Embryonic facial prominence (tissue), 1 donor: ENCODE data around the gene B4GAT1.
"Not testable (repeated sequence)": the region's sequence is repeated elsewhere in the genome, so short reads cannot be mapped to it uniquely, and the experiment has no call there.

Experiments
- DNase-seq: peaks from one replicate; pipeline ENCODE4 v3.0.0-alpha.2; 2016; ENCODE audit errors: extremely low spot score

B4GAT1 gene

DNA sequence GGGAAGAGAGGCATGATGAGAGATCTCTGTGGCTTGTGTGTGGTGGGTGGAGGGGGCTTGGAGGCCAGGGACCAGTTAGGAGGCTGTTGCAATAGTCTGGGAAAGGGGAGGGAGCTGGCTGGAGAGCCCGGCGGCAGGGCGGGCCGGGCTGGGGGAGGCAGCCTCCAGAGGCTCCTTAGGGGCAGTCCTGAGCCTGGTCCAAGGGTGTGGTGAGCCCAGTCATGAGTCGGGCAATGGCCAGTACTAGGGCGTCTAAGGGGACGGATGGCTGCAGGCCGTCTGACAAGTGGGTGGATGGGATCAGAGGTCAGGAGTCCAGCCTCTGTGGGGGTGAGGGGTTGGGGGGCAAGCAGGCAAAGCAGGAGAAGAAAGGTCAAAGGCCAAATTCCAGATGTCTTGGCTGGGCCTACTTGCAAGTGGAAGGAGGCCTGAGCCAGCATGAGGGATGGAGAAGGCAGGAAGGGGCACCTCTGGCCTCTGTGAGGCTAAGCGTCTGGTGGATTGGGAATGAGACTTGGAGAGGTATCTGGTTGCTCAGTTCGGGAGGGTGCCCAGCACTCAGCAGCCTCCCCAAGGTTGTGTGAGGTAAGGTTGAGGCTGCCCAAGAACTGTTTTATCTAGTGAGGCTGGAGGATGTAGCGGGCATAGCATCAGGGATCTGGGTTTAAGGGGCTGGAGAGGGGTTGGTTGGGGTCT lies 24.5 kb downstream of the B4GAT1 start:
- DNase-seq = no peak

DNA sequence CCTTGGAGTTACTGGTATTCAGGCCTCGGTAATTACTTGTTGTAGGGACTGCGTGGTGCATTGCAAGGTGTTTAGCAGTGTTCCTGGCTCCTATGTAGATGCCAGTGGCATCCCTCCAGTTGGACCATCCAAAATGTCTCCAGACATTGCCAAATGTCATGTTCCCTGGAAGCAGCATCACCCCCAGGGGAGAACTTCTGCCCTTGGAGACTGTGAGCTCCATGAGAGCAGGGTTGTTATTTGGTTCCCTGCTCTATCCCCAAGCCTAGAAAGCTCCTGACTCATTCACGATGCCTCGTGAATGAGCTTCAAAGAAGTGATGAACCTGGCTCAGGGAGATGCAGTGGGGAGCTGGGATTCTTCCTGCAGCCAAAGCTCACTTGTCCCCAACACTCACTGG lies 25.8 kb downstream of the B4GAT1 start:
- no peak for DNase-seq

DNA sequence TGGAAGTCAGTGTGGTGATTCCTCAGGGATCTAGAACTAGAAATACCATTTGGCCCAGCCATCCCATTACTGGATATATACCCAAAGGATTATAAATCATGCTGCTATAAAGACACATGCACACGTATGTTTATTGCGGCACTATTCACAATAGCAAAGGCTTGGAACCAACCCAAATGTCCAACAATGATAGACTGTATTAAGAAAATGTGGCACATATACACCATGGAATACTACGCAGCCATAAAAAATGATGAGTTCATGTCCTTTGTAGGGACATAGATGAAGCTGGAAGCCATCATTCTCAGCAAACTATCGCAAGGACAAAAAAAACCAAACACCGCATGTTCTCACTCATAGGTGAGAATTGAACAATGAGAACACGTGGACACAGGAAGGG lies 26.7 kb downstream of the B4GAT1 start:
- DNase-seq = not testable (repeated sequence)

DNA sequence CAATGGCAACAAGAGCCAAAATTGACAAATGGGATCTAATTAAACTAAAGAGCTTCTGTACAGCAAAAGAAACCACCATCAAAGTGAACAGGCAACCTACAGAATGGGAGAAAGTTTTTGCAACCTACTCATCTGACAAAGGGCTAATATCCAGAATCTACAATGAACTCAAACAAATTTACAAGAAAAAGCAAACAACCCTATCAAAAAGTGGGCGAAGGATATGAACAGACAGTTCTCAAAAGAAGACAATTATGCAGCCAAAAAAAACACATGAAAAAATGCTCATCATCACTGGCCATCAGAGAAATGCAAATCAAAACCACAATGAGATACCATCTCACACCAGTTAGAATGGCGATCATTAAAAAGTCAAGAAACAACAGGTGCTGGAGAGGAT lies 27.1 kb downstream of the B4GAT1 start:
- not testable (repeated sequence) for DNase-seq

DNA sequence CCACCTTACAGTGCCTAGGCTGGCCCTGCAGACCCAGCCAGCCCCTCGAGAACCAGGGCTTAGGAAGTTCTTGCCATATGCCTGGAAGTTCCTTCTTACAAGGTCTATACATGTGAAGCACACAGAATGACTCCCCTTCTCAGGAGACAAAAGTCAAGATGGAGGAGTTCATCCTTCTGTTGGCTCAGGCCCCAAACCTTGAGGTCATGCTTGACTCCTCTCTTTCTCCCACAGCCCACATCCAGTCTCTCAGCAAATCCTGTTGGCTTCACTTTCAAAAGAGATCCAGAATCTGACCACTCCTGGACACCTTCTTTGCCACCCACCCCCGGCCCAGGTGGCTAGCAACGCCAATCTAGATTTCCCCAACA lies 28.8 kb downstream of the B4GAT1 start:
- DNase-seq = no peak

DNA sequence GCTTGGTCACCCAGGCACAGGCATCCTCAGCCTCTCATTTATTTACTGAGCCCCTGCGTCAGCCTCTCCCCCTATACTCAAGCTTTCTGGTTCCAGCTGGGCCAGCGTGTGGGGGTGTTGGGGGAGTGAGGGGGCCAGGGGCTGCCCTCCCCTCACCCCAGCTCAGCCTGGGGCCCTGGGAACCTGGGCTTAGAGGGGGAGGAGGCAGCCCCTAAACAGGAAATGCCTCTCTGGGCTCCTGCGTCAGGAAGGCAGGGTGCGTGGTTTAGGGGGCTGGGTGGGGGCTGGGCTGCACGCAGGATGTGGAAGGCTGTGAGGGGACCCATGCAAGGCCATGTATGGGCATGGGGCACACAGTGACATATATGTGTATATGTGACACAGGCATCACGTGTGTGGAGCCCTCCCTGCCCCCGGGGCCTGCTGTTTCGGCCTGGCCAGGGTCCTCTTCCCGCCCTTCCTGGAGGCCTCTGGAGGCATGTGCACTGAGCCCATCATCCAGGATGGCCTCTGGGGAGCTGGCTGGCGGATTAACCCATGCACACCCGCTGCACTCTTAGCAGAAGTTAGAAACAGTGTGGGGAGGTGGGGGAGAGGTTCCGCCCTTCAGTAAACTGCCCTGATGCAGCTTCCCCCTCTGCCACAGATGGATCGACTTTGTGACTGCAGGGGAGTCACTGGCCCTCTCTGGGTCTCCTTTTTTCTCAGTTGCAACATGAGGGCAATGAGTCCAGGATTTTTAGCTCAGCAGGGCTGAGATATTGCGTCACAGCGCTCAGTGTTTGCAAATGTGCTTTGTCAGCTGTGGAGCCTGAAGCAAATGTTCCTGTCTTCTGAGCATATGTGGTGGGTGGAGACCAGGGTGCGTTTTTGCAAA lies 29.5 kb downstream of the B4GAT1 start:
- peak; percentile 38 for DNase-seq

DNA sequence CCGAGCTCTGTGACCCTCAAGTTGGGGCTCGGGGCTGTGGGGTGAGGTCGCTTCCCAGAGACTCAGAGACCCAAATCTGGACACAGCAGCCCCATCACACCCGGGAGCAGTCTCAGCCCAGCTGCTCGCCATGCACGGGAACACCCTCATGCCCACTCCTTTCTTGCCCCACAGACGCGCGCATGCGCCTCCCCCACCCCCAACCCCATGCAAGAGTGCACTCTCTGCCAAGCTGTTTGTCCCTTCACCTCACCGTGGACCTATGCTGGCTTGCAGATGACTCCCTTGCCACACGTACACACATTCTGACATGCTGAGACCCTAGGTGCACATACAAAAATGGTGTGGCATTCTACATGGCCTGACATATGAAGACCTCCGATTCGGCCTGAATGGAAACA lies 30.1 kb downstream of the B4GAT1 start:
- DNase-seq = no peak

DNA sequence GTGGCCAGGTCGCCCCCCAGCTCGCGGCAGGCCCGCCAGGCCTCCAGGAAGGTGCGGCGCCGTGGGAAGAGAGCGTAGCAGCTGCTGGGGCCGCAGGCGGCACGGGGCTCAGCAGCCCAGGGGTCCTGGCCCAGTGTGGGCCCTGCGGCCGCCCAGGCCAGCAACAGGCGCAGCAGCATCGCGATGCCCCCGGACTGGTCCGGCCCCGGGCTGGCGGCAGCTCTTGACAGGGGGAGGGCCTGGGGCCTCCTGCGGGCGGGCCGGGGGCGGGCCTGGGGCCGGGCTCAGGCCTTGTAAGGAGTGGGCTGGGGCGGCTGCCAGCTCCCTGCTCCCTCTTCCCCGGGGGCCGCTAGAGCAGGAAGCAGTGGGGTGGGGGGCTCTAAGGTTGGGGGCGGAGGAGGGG lies 30.6 kb downstream of the B4GAT1 start, which contains the start of gene CD248:
Gene CD248 (minus strand): TSS at position 196 of the 403 bp plus-strand sequence. CDS start 17 bp downstream, at position 179.
- DNase-seq = no peak

DNA sequence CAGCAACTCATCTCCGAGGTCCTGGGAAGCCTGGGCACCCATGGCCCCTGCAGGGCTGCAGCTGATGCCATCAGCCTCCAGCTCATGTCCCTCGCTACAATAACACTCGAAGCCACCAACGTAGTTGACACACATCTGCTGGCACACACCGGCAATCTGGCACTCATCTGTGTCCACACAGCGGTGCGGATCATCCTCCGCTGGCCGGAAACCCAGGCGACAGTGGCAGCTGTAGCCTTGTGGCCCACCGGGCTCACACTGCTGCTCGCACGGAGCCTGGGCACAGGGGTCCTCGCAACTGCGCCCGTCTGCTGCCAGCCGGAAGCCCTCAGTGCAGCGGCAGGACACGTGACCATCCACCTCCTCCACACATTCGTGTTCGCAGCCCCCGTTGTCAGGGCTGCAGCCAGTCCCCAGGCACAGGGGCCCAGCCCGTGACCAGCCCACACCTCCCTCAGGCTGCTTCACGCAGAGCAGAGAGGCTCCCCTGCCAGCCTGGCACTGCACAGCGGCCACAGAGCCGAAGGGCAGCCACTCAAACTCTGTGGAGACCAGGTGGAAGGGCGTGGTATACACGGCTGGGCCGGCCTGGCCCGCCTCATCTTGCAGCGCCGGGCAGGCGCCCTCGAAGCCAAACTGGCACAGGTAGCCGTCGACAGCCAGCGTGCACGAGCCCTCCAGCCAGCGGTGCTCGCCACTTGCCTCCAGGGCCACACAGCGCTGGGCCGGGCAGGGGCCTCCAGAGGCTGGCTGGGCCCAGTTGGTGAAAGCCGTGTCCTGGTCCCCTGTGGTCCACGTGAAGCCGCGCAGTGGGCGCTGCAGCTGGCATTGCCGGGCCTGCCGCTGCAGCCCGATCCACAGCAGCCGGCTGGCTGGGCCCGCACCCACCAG lies 31.3 kb downstream of the B4GAT1 start:
- no peak for DNase-seq

DNA sequence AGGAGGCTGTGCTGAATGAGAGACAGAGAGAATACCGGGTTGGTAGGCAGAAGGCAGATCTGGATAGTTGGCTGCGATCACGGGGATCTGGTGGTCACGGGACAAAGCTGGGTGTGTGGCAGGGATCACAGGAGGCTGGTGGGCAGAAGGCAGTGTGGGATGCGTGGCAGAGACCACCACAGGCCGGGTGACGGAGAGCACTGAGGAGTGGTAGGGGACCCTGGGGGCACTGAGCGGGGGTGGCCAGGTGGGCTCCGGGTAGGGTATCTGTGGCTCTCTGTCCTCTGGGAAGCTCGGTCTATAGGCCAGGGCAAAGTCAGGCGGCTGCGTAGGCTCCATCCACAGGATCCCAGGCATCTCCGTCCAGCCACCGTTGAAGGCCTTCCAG lies 31.9 kb downstream of the B4GAT1 start:
- no peak for DNase-seq

DNA sequence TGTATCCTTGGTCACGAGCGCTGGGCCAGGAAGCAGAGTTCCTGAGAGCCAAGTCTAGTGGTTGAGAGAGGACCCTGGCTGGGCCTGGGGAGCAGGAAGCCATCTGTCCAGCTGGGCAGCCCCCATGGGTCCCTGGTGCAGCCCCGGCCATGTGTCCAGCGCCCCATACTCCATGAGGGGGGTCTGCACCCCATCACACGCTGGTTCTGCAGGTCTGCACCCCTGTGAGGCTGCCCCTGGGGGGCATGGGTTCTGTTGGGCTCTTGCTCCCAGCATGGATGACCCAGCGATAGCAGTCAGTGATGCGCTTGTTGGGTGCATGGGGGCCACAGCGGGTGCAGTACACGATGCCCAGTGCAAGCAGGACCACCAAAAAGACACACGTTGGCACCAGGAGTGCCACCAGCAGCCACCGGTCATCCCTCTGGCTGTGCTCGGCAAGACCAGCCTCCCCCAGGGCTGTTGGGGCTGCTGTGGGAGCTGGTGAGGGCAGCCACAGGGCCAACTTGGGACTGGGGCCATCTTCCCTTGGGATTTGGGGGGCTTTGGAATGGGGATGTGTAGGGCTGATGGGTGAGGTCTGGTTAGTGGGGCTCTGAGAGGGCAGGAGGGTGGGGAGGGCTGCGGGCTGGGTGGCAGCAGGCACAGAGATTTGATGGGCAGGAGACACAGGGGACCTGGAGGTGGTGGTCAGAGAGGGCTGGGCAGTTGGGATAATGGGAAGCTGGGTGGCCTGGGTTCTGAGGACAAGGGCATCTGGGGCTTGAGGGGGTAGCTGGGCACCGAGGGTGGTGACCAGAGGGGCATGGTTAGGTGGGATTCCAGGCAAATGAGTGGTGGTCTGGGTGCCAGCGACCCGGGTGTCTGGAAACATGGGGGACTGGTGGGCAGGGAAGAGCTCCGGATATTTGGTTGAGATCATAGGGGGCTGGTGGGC lies 32.6 kb downstream of the B4GAT1 start:
- no peak for DNase-seq

DNA sequence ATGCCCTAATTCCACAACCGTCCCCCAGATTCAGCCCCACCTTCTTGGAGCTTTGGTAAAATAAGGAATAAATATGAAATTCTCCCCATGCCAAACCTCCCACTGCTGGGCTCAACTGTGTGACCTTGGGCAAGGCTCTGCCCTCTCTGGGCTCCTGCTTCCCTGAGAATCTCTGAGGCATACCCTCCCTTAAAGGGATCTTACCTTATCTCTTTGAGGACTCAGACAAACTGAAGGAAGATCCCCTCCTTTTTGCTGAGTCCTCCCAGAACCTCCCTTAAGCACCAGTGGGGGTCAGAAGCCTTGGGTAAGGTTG lies 33.3 kb downstream of the B4GAT1 start:
- no peak for DNase-seq

DNA sequence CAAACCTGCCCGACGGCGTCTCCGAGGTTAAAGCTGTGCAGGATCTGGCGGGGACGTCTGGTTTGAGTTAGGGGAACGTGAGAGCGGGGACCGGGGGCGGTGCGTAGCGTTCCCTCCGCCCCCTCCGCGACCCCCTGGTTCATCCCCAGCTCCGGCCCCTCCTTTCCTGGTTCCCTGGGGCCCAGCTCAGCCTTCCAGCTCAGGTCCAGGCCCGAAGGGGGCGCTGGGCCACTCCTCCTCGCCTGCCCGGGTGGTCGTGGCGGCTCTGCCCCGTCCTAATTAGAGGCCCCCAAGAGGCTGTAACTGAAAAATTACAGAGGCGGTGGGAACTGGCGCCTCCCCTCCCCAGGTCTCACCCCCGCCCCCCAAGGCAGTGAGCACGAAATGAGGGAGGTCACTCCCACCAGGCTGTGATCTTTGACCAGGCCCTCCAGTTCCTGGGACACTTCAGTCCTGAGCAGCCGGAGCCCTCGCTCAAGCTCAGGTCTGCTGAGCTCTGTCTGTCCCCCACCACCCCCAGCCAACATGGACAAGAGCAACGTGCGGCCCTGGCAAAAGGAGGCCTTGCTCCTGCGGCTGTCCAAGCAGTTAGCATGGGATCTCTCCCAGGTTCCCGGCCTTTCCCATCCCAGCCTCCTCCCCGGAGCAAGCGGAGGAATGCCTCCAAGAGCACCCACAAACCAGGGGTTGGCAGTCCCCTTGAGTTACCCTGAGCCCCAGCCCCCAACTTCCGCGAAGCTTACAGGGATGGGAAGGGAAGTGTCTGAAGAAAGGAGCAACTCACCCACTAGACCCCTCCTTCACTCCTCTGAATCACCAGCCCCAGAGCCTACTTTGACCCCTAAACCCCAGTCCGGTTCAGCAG lies 33.9 kb downstream of the B4GAT1 start:
- peak; percentile 91 for DNase-seq

DNA sequence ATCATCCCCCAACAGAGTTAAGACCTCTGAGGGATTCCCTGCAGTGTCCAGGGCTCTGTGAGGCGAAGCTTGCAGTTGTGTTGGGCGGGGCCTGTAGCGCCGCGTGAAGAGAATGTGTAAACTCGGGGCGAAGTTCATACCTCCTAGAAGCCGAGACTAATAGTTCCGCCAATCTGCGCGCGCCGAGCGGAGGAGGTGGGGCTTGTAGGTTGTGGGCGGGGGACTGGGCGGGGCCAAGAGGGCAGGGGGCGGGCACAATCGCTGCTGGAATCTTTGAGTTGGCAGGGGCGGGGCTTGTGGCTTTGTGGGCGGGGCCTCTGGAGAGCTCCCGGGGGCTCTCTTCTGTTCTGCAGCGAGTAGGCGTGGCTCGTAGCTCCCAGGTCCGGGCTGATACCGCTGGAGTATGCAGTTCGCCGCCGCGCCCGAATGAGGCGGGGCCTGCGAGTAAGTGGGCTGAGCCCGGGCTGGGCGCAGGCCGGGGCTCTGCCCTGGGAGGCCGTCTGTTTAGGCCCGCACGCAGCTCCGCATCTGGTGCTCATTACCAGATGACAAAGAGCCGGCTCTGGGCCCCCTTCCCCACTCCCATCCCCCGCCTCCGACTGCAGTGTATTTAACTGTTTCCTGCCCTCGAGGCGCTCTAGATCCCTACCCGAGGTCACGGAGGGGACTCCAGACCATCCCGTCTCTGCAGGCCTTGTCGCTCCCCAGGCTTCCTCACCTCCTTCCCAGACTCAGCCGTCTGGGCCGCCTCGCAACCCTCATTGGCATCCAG lies 34.7 kb downstream of the B4GAT1 start:
- peak; percentile 99 for DNase-seq

DNA sequence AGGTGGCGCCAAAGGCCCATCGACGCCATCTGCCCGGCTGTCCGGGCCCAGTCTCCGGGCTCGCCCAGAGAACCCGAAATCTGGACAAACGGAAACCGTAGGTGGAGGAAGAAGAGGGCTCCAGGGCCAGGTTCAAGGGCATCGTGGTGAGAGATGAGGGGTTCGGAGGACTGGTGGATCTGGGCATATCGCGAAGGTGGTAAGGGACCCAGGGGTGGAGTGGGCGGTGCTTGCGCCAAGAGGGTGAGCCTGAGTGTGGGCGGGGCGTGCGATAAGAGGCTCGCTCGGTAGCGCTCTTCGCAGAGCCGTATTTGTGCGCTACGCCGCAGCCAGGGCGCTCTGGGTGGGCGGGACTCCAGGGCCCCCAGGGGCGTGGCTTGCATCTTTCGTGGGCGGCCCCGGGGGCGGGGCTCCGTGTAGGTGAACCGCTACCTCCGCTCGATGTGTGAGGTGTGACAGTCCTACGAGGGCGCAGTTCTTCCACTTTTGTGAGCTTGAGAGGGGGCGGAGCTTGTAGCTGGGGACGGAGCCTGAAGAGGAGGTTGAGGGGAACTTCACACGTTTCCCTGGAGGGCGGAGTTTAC lies 35.4 kb downstream of the B4GAT1 start:
- DNase-seq = peak; percentile 73

DNA sequence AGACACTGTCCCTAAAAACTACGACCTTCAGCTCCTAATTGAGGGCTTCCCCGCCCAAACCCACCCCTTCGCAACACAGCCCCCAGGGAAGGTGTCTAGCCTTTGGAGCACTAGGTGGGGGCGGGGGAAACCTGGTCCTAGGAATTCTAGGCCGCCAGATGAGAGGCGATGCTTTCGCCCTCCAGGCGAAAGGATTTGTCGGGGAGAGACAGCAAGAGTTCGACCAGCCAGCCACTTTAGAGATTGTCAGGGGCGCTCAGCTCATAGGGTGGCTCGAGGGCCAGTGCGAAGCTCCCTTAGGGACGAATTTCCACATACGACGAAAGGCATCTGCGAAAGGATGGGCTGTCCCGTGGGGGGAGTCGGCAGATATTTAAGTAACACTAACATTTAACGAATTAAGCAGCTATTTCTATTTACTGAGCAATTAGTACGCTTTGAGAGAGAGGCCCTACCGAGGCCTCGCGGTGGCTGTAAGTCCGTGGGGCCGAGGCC lies 35.9 kb downstream of the B4GAT1 start:
- no peak for DNase-seq

DNA sequence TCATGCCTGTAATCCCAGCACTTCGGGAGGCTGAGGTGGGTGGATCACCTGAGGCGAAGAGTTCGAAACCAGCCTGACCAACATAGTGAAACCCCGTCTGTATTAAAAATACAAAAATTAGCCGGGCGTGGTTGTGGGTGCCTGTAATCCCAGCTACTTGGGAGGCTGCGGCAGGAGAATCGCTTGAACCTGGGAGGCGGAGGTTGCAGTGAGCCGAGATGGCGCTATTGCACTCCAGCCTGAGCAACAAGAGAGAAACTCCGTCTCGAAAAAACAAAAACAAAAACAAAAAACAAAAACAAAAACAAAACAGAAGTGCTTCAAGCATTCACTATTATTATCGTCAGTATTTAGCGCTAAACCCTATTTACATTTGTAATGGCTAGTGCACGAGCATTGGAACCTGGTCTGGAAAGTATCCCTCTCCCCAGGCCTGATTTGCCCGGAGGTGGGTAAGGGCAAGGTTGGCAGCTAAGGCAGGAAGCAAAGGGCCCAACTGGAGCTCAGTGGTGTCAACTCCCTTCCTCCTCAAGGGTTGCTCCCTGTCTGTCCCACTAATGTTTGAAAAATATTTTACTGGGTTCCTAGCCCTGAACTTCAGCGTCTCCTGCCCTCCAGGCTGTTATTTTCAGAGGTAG lies 36.5 kb downstream of the B4GAT1 start:
- DNase-seq = not testable (repeated sequence)

DNA sequence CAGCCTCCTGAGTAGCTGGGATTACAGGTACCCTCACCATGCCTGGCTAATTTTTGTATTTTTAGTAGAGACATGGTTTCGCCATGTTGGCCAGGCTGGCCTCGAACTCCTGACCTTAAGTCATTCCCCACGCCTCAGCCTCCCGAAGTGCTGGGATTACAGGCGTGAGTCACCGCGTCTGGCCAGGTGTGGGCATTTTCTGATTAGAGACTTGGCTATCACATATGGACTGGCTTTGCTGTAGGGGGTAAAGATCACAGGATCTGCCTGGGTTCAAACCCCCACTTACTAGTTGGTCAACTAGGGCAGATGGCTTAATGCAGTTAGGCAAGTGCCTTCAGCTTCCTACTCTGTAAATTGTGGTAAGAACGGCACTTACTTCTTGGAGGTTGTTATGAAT lies 37.1 kb downstream of the B4GAT1 start:
- DNase-seq = no peak
